ENCODE data around the gene P2RX5. TPM values are rescaled to one million over a fixed set of nuclear protein-coding genes. Genes with fewer than 3 reads are reported as not detected.
A peak's percentile ranks its signal among the peaks of the same experiment; 100 is the strongest.

Gene P2RX5
- total and polyA plus RNA-seq, 10 of the 15 experiments (the other 5 are each of a cell fraction or from before 2014, with no cell fraction given) = 6.9 to 28.8 (median 19.5) TPM

DNA sequence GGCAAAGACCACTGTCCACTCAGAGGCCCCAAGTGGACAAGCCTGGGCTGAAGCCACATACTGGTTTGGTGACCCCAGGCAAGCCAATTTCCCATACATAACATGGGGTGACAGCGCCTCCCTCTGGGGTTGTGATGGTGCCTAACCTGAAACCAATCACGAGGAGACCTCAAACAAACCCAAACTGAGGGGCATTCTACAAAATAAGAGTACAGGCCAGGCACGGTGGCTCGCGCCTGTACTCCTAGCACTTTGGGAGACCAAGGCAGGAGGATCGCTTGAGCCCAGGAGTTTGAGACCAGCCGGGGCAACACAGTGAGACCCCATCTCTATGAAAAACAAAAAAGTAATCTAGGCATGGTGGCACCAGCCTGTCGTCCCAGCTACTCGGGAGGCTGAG, 3.6 kb downstream of the P2RX5 start (continued):
- TF ChIP-seq, protein P1, sequence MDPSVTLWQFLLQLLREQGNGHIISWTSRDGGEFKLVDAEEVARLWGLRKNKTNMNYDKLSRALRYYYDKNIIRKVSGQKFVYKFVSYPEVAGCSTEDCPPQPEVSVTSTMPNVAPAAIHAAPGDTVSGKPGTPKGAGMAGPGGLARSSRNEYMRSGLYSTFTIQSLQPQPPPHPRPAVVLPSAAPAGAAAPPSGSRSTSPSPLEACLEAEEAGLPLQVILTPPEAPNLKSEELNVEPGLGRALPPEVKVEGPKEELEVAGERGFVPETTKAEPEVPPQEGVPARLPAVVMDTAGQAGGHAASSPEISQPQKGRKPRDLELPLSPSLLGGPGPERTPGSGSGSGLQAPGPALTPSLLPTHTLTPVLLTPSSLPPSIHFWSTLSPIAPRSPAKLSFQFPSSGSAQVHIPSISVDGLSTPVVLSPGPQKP (IDR thresholded peaks at IDR 0.05; ENCODE audit: low read depth, low read length) = no peak
- no peak for TF ChIP-seq MTA2 (IDR thresholded peaks at IDR 0.05; ENCODE audit: low read depth)
- TF ChIP-seq, protein P2, sequence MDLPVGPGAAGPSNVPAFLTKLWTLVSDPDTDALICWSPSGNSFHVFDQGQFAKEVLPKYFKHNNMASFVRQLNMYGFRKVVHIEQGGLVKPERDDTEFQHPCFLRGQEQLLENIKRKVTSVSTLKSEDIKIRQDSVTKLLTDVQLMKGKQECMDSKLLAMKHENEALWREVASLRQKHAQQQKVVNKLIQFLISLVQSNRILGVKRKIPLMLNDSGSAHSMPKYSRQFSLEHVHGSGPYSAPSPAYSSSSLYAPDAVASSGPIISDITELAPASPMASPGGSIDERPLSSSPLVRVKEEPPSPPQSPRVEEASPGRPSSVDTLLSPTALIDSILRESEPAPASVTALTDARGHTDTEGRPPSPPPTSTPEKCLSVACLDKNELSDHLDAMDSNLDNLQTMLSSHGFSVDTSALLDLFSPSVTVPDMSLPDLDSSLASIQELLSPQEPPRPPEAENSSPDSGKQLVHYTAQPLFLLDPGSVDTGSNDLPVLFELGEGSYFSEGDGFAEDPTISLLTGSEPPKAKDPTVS (IDR thresholded peaks at IDR 0.05; ENCODE audit: low read depth, low read length) = no peak
- no peak for TF ChIP-seq IKZF1 (conservative IDR thresholded peaks at IDR 0.05)
- TF ChIP-seq, protein P3, sequence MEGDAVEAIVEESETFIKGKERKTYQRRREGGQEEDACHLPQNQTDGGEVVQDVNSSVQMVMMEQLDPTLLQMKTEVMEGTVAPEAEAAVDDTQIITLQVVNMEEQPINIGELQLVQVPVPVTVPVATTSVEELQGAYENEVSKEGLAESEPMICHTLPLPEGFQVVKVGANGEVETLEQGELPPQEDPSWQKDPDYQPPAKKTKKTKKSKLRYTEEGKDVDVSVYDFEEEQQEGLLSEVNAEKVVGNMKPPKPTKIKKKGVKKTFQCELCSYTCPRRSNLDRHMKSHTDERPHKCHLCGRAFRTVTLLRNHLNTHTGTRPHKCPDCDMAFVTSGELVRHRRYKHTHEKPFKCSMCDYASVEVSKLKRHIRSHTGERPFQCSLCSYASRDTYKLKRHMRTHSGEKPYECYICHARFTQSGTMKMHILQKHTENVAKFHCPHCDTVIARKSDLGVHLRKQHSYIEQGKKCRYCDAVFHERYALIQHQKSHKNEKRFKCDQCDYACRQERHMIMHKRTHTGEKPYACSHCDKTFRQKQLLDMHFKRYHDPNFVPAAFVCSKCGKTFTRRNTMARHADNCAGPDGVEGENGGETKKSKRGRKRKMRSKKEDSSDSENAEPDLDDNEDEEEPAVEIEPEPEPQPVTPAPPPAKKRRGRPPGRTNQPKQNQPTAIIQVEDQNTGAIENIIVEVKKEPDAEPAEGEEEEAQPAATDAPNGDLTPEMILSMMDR (IDR thresholded peaks at IDR 0.05 in 2 of 3, conservative IDR thresholded peaks at IDR 0.05 in 1 of 3; ENCODE audit: control insufficient read depth in 2 of 3, extremely low read depth in 1 of 3, insufficient read depth in 1 of 3, low read depth in 3 of 3, low read length in 3 of 3) = peak in 2 of 3 experiments; percentile 12 to 15; a peak in 1 of 6 replicates
- TF ChIP-seq RAD21 (IDR thresholded peaks at IDR 0.05; ENCODE audit: insufficient read depth, low read depth, low read length) = 0 out of 2 replicates have a peak, but pooled peaks have one; percentile 17
- TF ChIP-seq ZSCAN29 (IDR thresholded peaks at IDR 0.05) = no peak
- TF ChIP-seq SMAD5 (IDR thresholded peaks at IDR 0.05; ENCODE audit: low read depth) = no peak
